ENCODE results near the gene PDE4B. TPM values are rescaled to one million over a fixed set of nuclear protein-coding genes. Genes with fewer than 3 reads are reported as not detected.

Gene PDE4B
- total and polyA plus RNA-seq, 9 of the 15 experiments (the other 6 are each of a cell fraction or from before 2014, with no cell fraction given) = 0.09 TPM; not detected in 8

DNA sequence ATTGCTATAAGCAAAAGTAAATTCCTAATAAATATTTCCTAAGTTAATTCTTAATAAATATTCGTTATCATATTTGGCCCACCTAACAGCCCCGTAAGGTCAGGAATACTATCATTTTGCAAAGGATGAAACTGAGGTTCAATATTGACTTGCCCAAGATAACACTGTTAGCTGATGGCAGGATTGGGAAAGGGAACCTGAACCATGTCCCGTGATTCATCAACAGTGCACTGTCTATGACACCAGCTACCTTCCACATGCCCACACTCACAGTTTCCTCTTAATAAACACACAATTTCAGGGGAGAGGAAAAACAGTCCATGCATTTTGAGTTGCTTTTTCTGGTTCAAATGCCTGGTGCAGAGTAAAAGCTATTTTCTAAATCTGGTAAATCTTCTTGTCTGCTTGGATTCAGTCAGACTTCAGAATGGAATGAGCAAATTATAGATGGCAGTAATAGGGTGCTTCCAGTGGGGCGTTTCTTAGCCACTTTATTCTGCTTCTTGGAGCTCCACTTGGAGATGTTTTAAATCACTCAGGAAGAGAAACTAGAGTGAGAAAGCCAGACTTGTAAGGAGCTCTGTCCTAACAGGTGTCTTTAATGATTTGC, 354.6 kb downstream of the PDE4B start (continued):
- TF ChIP-seq HIVEP1 (CRISPR knock-in tag; IDR thresholded peaks at IDR 0.05) = no peak
- TF ChIP-seq, protein P1, sequence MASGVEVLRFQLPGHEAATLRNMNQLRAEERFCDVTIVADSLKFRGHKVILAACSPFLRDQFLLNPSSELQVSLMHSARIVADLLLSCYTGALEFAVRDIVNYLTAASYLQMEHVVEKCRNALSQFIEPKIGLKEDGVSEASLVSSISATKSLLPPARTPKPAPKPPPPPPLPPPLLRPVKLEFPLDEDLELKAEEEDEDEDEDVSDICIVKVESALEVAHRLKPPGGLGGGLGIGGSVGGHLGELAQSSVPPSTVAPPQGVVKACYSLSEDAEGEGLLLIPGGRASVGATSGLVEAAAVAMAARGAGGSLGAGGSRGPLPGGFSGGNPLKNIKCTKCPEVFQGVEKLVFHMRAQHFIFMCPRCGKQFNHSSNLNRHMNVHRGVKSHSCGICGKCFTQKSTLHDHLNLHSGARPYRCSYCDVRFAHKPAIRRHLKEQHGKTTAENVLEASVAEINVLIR (CRISPR knock-in tag; IDR thresholded peaks at IDR 0.05) = no peak
- TF ChIP-seq SPI1 (IDR thresholded peaks at IDR 0.05; ENCODE audit: borderline replicate concordance, low read depth, low read length) = no peak
- TF ChIP-seq NR2C1 (IDR thresholded peaks at IDR 0.05) = no peak
- TF ChIP-seq NR2C1 (tag; IDR thresholded peaks at IDR 0.05) = no peak

DNA sequence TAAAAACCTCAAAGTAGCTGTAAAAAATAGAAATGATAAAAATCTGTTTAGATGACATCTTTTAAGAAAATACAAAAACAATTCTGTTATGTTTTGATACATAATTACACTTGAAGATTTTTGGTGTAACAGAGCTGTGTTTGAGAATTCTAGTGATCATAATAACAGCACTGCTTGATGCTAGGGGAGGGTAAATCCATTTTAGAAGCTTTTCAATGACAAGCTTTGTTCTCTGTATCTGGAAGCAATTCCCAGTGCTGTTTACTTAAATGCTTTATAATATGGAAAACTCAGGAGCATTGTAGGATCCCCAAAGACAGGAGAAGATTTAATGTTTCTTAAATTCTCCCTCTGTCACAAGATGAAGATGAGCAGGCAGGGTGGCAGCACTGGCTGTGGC, 359.3 kb downstream of the PDE4B start:
- POLR2A ChIA-PET = no interaction called here
- ATAC-seq = no peak
- no TSS peak for BruUV-seq (replicated peaks)
- Histone ChIP-seq H3K9me1 (ENCODE audit: control insufficient read depth, insufficient read depth, low read length) (no peaks in the 10 kb centered on the region), H3K4me3 (no peak overlapping the region), H3K27ac (ENCODE audit: extremely low read depth, low read depth, low read length) (no peak overlapping the region), H3K9me3 (replicated peaks; ENCODE audit: control insufficient read depth, insufficient read depth, low read depth, low read length) (no peaks in the 10 kb centered on the region), H3K79me2 (ENCODE audit: control insufficient read depth, insufficient read depth, low read length) (no peaks in the 10 kb centered on the region), H4K20me1 (replicated peaks; ENCODE audit: control insufficient read depth, insufficient read depth, low read length) (no peaks in the 10 kb centered on the region), H3K36me3 (ENCODE audit: control insufficient read depth, insufficient read depth, low read length) (no peaks in the 10 kb centered on the region), H3K4me2 (ENCODE audit: insufficient read depth, low read length) (no peak overlapping the region), H3K9ac (ENCODE audit: insufficient read depth in 1 of 2, low read depth in 2 of 2, low read length in 2 of 2) (no peak overlapping the region), H3K27me3 (ENCODE audit: control insufficient read depth in 2 of 2, insufficient read depth in 2 of 2, low read length in 2 of 2) (no peaks in the 10 kb centered on the region), H2AFZ (ENCODE audit: low read depth, low read length) (no peak overlapping the region), H3K4me1 (replicated peaks in 1 of 2; ENCODE audit: control insufficient read depth in 2 of 2, insufficient read depth in 2 of 2, low read length in 2 of 2) (no peaks in the 10 kb centered on the region)
- FAIRE-seq = no peak
- in situ Hi-C loops (cut with MboI) (no loop called here), intact Hi-C loops (cut with micrococcal nuclease) (no loop called here)
- DNase-seq (ENCODE audit: extremely low read depth in 1 of 4, low spot score in 3 of 4) = no peak
- CTCF ChIA-PET (ENCODE audit: low intra/inter-chr PET ratio) = no interaction called here
- TF ChIP-seq SMAD3 (CRISPR knock-in tag; conservative IDR thresholded peaks at IDR 0.05) (no peak), COPS2 (conservative IDR thresholded peaks at IDR 0.05) (no peak), MAFK (IDR thresholded peaks at IDR 0.05; ENCODE audit: low read length) (no peak), U2AF1 (optimal IDR thresholded peaks at IDR 0.05; ENCODE audit: low read depth, low read length) (no peak), RBM14 (IDR thresholded peaks at IDR 0.05; ENCODE audit: borderline replicate concordance, insufficient read depth, low read depth, low read length) (no peak), PCBP2 (IDR thresholded peaks at IDR 0.05; ENCODE audit: low read depth, low read length, poor library complexity, severe bottlenecking) (no peak), RBFOX2 (IDR thresholded peaks at IDR 0.05; ENCODE audit: low read depth, low read length) (no peak), PTBP1 (IDR thresholded peaks at IDR 0.05; ENCODE audit: low read depth, low read length) (no peak), SIN3B (IDR thresholded peaks at IDR 0.05; ENCODE audit: low read depth) (no peak), HCFC1 (IDR thresholded peaks at IDR 0.05; ENCODE audit: low read depth, low read length) (no peak), ZSCAN29 (IDR thresholded peaks at IDR 0.05) (no peak)
- TF ChIP-seq, protein P2, sequence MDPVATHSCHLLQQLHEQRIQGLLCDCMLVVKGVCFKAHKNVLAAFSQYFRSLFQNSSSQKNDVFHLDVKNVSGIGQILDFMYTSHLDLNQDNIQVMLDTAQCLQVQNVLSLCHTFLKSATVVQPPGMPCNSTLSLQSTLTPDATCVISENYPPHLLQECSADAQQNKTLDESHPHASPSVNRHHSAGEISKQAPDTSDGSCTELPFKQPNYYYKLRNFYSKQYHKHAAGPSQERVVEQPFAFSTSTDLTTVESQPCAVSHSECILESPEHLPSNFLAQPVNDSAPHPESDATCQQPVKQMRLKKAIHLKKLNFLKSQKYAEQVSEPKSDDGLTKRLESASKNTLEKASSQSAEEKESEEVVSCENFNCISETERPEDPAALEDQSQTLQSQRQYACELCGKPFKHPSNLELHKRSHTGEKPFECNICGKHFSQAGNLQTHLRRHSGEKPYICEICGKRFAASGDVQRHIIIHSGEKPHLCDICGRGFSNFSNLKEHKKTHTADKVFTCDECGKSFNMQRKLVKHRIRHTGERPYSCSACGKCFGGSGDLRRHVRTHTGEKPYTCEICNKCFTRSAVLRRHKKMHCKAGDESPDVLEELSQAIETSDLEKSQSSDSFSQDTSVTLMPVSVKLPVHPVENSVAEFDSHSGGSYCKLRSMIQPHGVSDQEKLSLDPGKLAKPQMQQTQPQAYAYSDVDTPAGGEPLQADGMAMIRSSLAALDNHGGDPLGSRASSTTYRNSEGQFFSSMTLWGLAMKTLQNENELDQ (CRISPR knock-in tag; IDR thresholded peaks at IDR 0.05; ENCODE audit: borderline replicate concordance) = no peak
- TF ChIP-seq, protein P3, sequence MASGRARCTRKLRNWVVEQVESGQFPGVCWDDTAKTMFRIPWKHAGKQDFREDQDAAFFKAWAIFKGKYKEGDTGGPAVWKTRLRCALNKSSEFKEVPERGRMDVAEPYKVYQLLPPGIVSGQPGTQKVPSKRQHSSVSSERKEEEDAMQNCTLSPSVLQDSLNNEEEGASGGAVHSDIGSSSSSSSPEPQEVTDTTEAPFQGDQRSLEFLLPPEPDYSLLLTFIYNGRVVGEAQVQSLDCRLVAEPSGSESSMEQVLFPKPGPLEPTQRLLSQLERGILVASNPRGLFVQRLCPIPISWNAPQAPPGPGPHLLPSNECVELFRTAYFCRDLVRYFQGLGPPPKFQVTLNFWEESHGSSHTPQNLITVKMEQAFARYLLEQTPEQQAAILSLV (tag; IDR thresholded peaks at IDR 0.05) = no peak
